H1 (cell line): ENCODE measurements around the gene ABHD14A. TPM values are rescaled to one million over a fixed set of nuclear protein-coding genes. Genes with fewer than 3 reads are reported as not detected.

ENCODE experiments used
- CHD1 ChIP-seq: IDR thresholded peaks from 2 replicates; pipeline ENCODE4 v1.6.1; 2012; ENCODE audit warnings: low read depth, low read length, improper control_type of control experiment
- GABPA ChIP-seq: IDR thresholded peaks from 2 replicates; pipeline ENCODE4 v1.6.1; 2011; ENCODE audit warnings: mild to moderate bottlenecking, low read length, moderate library complexity, borderline replicate concordance; ENCODE audit not compliant: insufficient read depth
- GTF2F1 ChIP-seq: IDR thresholded peaks from 2 replicates; pipeline ENCODE4 v1.6.1; 2012; ENCODE audit warnings: low read depth, low read length, improper control_type of control experiment, borderline replicate concordance
- RFX5 ChIP-seq: IDR thresholded peaks from 2 replicates; pipeline ENCODE4 v1.6.1; 2011; ENCODE audit warnings: low read depth, low read length, improper control_type of control experiment, borderline replicate concordance
- SIN3A ChIP-seq, 2 experiments: IDR thresholded peaks in 1 of 2; conservative IDR thresholded peaks in 1 of 2; 2 replicates each; pipeline ENCODE4 v1.6.1; 2011 to 2012; ENCODE audit warnings: low read length in 2 of 2, improper control_type of control experiment in 1 of 2, low read depth in 1 of 2, mild to moderate bottlenecking in 1 of 2
- SUZ12 ChIP-seq: fragments of 200-600 bp; sonication (generic); IDR thresholded peaks from 2 replicates; pipeline ENCODE4 v1.6.1; 2012; ENCODE audit warnings: mild to moderate bottlenecking, inconsistent platforms, low read length, moderate library complexity, mixed read lengths
- polyA plus RNA-seq, 7 experiments: library from polyadenylated mRNA; depleted of rRNA in 3 of 7; stranded (reverse) in 5 of 7; unstranded in 2 of 7; fragments of >200 nt in 5 of 7; fragments of 200-250 nt in 2 of 7; gene quantifications; 1 replicate in 5 of 7; 2 replicates in 1 of 7; 4 replicates in 1 of 7; pipeline versions ENCODE4 v1.2.1 to v1.2.3, GENCODE V29; 2011 to 2013; ENCODE audit warnings: missing spikeins in 2 of 7, mixed read lengths in 2 of 7
- total RNA-seq: library from RNA; stranded (reverse); fragmentation: NEBNext Ultra II Directional; extraction: Animal tissue kit (Norgen Biotek cat#: 25700); gene quantifications from 2 replicates; pipeline ENCODE4 v1.2.1, GENCODE V29; 2021

ABHD14A gene
- total and polyA plus RNA-seq, 2 of the 8 experiments (the other 6 are each of a cell fraction or from before 2014, with no cell fraction given) = 4.6 to 9.8 TPM

GRCh38 chr3:51933471-51934138 is 41.3 kb upstream of the ABHD14A start (continued):
- TF ChIP-seq GTF2F1 = no peak
- TF ChIP-seq CHD1 = no peak
- no peak for TF ChIP-seq SUZ12
- TF ChIP-seq GABPA = no peak
- TF ChIP-seq RFX5 = no peak
- no peak for TF ChIP-seq SIN3A (conservative IDR thresholded peaks at IDR 0.05 in 1 of 2, IDR thresholded peaks at IDR 0.05 in 1 of 2; ENCODE audit: low read depth in 1 of 2, low read length in 2 of 2)
